Prostate gland (tissue), 2 donors: ENCODE measurements around the gene SBF1.

Source experiments
- POLR2AphosphoS5 ChIP-seq: sonication (generic); formaldehyde crosslinking; IDR thresholded peaks from one replicate; pipeline ENCODE4 v1.6.1; 2017; ENCODE audit warnings: antibody characterized with exemption
- TF ChIP-seq, protein P1 (sequence below), 4 experiments: fragments of 200-600 bp in 2 of 4; fragments of 450-650 bp in 2 of 4; sonication (generic) in 2 of 4; IDR thresholded peaks; 1 replicate in 3 of 4; 2 replicates in 1 of 4; pipeline ENCODE4 v1.5.1; 2016 to 2019; ENCODE audit warnings: antibody characterized with exemption in 4 of 4, mild to moderate bottlenecking in 2 of 4, moderate library complexity in 2 of 4

DNA sequence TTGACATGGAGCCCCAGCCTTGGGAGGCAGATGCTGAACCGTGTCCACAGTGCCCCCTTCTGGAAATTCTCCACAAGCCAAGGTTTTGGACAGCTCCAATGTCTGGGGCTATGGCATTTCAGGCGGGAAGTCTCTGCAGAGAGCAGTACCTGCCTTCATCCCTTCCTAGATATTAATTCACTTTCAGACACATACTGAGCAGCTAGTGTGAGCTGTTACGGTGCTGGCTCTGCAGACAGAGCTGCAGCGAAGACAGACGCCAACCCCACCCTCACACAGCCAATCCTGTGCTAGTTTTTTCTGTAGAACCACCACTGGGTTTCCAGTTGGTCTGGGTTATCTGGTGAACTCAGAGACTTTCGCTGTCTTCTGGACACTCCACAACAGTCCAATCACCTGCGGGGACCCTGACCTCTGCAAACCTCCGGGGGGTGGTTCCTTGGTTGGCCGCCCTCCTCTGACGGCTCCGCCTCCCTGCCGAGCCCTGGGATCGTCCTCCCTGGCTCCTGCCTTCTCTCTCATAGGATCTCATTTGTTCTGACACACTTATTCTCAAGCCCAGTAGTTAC, 23.6 kb upstream of the SBF1 start:
- TF ChIP-seq POLR2AphosphoS5, result peak; percentile 16
- TF ChIP-seq, protein P1, sequence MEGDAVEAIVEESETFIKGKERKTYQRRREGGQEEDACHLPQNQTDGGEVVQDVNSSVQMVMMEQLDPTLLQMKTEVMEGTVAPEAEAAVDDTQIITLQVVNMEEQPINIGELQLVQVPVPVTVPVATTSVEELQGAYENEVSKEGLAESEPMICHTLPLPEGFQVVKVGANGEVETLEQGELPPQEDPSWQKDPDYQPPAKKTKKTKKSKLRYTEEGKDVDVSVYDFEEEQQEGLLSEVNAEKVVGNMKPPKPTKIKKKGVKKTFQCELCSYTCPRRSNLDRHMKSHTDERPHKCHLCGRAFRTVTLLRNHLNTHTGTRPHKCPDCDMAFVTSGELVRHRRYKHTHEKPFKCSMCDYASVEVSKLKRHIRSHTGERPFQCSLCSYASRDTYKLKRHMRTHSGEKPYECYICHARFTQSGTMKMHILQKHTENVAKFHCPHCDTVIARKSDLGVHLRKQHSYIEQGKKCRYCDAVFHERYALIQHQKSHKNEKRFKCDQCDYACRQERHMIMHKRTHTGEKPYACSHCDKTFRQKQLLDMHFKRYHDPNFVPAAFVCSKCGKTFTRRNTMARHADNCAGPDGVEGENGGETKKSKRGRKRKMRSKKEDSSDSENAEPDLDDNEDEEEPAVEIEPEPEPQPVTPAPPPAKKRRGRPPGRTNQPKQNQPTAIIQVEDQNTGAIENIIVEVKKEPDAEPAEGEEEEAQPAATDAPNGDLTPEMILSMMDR (IDR thresholded peaks at IDR 0.05), result peak in 3 of 4 experiments; percentile 41 to 71 (median 58)
